Tibial artery (tissue), 4 donors: ENCODE data around the gene SMTN.

ENCODE experiments used
- DNase-seq, 2 donors: peaks; one replicate each; pipeline ENCODE4 v3.0.0-alpha.2; 2019
- H3K27ac ChIP-seq, 2 donors: fragments of 200-600 bp; sonication (generic) in 1 of 2; 1 replicate in 1 of 2; 2 replicates in 1 of 2; pipeline ENCODE4 v1.5.1; 2018 to 2019; ENCODE audit warnings: mild to moderate bottlenecking in 1 of 2
- H3K27me3 ChIP-seq, 2 donors: fragments of 200-600 bp; sonication (generic) in 1 of 2; one replicate each; pipeline versions ENCODE4 v1.5.1 to v1.6.0; 2016 to 2019
- H3K36me3 ChIP-seq, 3 donors: fragments of 200-600 bp; sonication (generic) in 2 of 3; one replicate each; pipeline ENCODE4 v1.5.1; 2016 to 2019; ENCODE audit warnings: mild to moderate bottlenecking in 2 of 3
- H3K4me1 ChIP-seq, 4 donors: fragments of 200-600 bp; sonication (generic) in 2 of 4; 1 replicate in 3 of 4; 2 replicates in 1 of 4; pipeline ENCODE4 v1.5.1; 2016 to 2019
- H3K4me3 ChIP-seq, 2 donors: fragments of 200-600 bp; sonication (generic) in 1 of 2; 1 replicate in 1 of 2; 2 replicates in 1 of 2; pipeline ENCODE4 v1.5.1; 2018 to 2019; ENCODE audit warnings: mild to moderate bottlenecking in 2 of 2
- H3K9me3 ChIP-seq, 3 donors: fragments of 200-600 bp; sonication (generic) in 1 of 3; one replicate each; pipeline ENCODE4 v1.5.1; 2016 to 2019
- intact Hi-C: fragments of 100-400 bp; cut with DNase I; formaldehyde crosslinking; loops from one replicate; pipeline ENCODE4 v1.15.0; 2023; ENCODE audit warnings: low total_unique reads
- TF ChIP-seq, protein P1 (sequence below), 2 experiments: fragments of 200-600 bp in 1 of 2; fragments of 450-650 bp in 1 of 2; IDR thresholded peaks; one replicate each; pipeline ENCODE4 v1.5.1; 2017 to 2019; ENCODE audit warnings: antibody characterized with exemption in 2 of 2, mild to moderate bottlenecking in 1 of 2, moderate library complexity in 1 of 2

The SMTN gene

GRCh38 chr22:31123292-31123602 lies 42.1 kb downstream of the SMTN start:
- Histone ChIP-seq H3K27me3 (no peaks in the 10 kb centered on the region), H3K4me3 (peak overlapping the region; percentile 42 to 45), H3K36me3 (no peaks in the 10 kb centered on the region), H3K4me1 (peaks cover 0 to 17% (median 11%) of the 10 kb centered on the region in 4 donors), H3K9me3 (no peaks in the 10 kb centered on the region), H3K27ac (peak overlapping the region in 1 of 2 donors; percentile 16)
- TF ChIP-seq, protein P1, sequence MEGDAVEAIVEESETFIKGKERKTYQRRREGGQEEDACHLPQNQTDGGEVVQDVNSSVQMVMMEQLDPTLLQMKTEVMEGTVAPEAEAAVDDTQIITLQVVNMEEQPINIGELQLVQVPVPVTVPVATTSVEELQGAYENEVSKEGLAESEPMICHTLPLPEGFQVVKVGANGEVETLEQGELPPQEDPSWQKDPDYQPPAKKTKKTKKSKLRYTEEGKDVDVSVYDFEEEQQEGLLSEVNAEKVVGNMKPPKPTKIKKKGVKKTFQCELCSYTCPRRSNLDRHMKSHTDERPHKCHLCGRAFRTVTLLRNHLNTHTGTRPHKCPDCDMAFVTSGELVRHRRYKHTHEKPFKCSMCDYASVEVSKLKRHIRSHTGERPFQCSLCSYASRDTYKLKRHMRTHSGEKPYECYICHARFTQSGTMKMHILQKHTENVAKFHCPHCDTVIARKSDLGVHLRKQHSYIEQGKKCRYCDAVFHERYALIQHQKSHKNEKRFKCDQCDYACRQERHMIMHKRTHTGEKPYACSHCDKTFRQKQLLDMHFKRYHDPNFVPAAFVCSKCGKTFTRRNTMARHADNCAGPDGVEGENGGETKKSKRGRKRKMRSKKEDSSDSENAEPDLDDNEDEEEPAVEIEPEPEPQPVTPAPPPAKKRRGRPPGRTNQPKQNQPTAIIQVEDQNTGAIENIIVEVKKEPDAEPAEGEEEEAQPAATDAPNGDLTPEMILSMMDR (IDR thresholded peaks at IDR 0.05): no peak
- intact Hi-C loops: no loop called here
- no peak for DNase-seq

GRCh38 chr22:31124290-31124689 lies 43.2 kb downstream of the SMTN start:
- TF ChIP-seq, protein P1 (IDR thresholded peaks at IDR 0.05): no peak
- intact Hi-C loops: no loop called here

GRCh38 chr22:31124811-31125465 lies 43.8 kb downstream of the SMTN start:
- Histone ChIP-seq H3K9me3 (no peaks in the 10 kb centered on the region), H3K27ac (no peak overlapping the region), H3K36me3 (no peaks in the 10 kb centered on the region), H3K27me3 (no peaks in the 10 kb centered on the region), H3K4me1 (peaks cover 0 to 17% (median 11%) of the 10 kb centered on the region in 4 donors), H3K4me3 (no peak overlapping the region)
- intact Hi-C loops: no loop called here
- no peak for DNase-seq
- TF ChIP-seq, protein P1 (IDR thresholded peaks at IDR 0.05): no peak

More at GRCh38 chr22:31124290-31124689, 43.2 kb downstream of the SMTN start:
- Histone ChIP-seq H3K4me3 (no peak overlapping the region), H3K36me3 (no peaks in the 10 kb centered on the region), H3K4me1 (peaks cover 0 to 17% (median 11%) of the 10 kb centered on the region in 4 donors), H3K9me3 (no peaks in the 10 kb centered on the region), H3K27ac (no peak overlapping the region), H3K27me3 (no peaks in the 10 kb centered on the region)
- no peak for DNase-seq

- Histone ChIP-seq H3K27me3 (no peaks in the 10 kb centered on the region), H3K4me1 (peaks cover 0 to 17% (median 11%) of the 10 kb centered on the region in 4 donors), H3K9me3 (no peaks in the 10 kb centered on the region), H3K36me3 (no peaks in the 10 kb centered on the region), H3K4me3 (no peak overlapping the region), H3K27ac (no peak overlapping the region)
- intact Hi-C loops: no loop called here
- DNase-seq: no peak
- TF ChIP-seq, protein P1 (IDR thresholded peaks at IDR 0.05): no peak
Measured at GRCh38 chr22:31125521-31126117, 44.5 kb downstream of the SMTN start.

DNA sequence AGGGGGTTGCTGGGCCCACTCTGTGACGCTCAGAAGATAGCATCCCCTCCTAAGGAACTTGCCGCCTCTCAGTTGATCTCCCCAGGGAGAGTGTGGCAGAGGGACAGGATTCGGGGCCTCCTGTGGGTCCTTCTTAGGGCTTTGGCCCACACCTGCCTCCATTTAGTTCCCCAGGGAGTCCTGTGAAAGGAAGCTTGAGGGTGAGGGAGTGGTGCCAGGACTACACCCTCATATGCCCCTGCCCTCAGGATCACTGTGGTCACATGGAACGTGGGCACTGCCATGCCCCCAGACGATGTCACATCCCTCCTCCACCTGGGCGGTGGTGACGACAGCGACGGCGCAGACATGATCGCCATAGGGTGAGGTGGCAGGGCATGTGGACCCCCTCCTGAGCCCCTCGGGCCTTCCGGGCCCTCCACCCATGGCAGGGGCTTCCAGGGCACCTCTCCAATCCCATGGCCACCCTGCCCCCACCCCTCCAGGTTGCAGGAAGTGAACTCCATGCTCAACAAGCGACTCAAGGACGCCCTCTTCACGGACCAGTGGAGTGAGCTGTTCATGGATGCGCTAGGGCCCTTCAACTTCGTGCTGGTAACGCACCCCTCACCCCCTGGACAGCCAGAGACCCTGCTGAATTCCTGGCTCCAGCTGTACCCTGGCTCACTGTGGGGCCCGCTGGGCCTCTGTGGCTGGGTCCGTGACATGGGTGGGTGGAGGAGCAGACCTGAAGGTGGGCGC lies 45.2 kb downstream of the SMTN start:
- intact Hi-C loops: no loop called here
- Histone ChIP-seq H3K4me1 (peaks cover 0 to 17% (median 11%) of the 10 kb centered on the region in 4 donors), H3K27me3 (no peaks in the 10 kb centered on the region), H3K36me3 (no peaks in the 10 kb centered on the region), H3K9me3 (no peaks in the 10 kb centered on the region), H3K4me3 (no peak overlapping the region), H3K27ac (no peak overlapping the region)
- TF ChIP-seq, protein P1 (IDR thresholded peaks at IDR 0.05): no peak
- DNase-seq: no peak
